HG03280 (cell line): ENCODE results near the gene TMBIM4.
"Not testable (repeated sequence)": the region's sequence is repeated elsewhere in the genome, so short reads cannot be mapped to it uniquely, and the experiment has no call there.

Experiments used
- ATAC-seq: cut with Tn5 transposase; IDR thresholded peaks from one replicate; pipeline ENCODE4 v1.9.1; 2021; ENCODE audit warnings: mild to moderate bottlenecking, moderate library complexity; ENCODE audit not compliant: unreplicated experiment

Gene TMBIM4

GRCh38 chr12:66169221-66170170 is at the start of gene TMBIM4:
TSS of gene TMBIM4 (minus strand) at chr12:66169996. CDS start at chr12:66169951, 45 bp downstream.
- peak; percentile 82 for ATAC-seq

GRCh38 chr12:66217342-66217917 is 47.6 kb upstream of the TMBIM4 start:
- ATAC-seq = no peak

GRCh38 chr12:66213011-66213410 is 43.2 kb upstream of the TMBIM4 start:
- ATAC-seq = not testable (repeated sequence)

GRCh38 chr12:66211573-66211972 is 41.8 kb upstream of the TMBIM4 start:
- ATAC-seq = not testable (repeated sequence)

GRCh38 chr12:66210840-66211239 is 41.0 kb upstream of the TMBIM4 start:
- no peak for ATAC-seq

GRCh38 chr12:66206141-66206540 is 36.3 kb upstream of the TMBIM4 start:
- no peak for ATAC-seq

GRCh38 chr12:66203820-66204219 is 34.0 kb upstream of the TMBIM4 start:
- ATAC-seq = no peak

GRCh38 chr12:66199831-66200509 is 30.2 kb upstream of the TMBIM4 start:
- ATAC-seq = no peak

GRCh38 chr12:66199141-66199540 is 29.3 kb upstream of the TMBIM4 start:
- no peak for ATAC-seq

GRCh38 chr12:66197495-66197921 is 27.7 kb upstream of the TMBIM4 start:
- no peak for ATAC-seq

- peak; percentile 90 for ATAC-seq
These were observed 27.0 kb upstream of the TMBIM4 start for GRCh38 chr12:66196806-66197205.

GRCh38 chr12:66195242-66195641 is 25.4 kb upstream of the TMBIM4 start:
- no peak for ATAC-seq

- no peak for ATAC-seq
These were observed 24.3 kb upstream of the TMBIM4 start for GRCh38 chr12:66194122-66194521.

GRCh38 chr12:66191547-66192126 is 21.8 kb upstream of the TMBIM4 start:
- no peak for ATAC-seq

GRCh38 chr12:66190519-66191370 is 20.9 kb upstream of the TMBIM4 start:
- ATAC-seq = no peak

- ATAC-seq = no peak
These were observed 20.1 kb upstream of the TMBIM4 start for GRCh38 chr12:66189889-66190288.

GRCh38 chr12:66189486-66189843 is 19.7 kb upstream of the TMBIM4 start:
- no peak for ATAC-seq

GRCh38 chr12:66188584-66189485 is 19.0 kb upstream of the TMBIM4 start, which contains the start of gene IRAK3:
TSS of gene IRAK3 (plus strand) at chr12:66189214. CDS start at chr12:66189300, 86 bp downstream.
- peak; percentile 56 for ATAC-seq

GRCh38 chr12:66187821-66188220 is 18.0 kb upstream of the TMBIM4 start:
- ATAC-seq = no peak
